ENCODE data around the gene TRMT11. TPM values are rescaled to one million over a fixed set of nuclear protein-coding genes. Genes with fewer than 3 reads are reported as not detected.

The TRMT11 gene
- total and polyA plus RNA-seq, 2 of the 13 experiments (the other 11 are each of a cell fraction or from before 2014, with no cell fraction given) = 42.2 to 81.9 TPM

DNA sequence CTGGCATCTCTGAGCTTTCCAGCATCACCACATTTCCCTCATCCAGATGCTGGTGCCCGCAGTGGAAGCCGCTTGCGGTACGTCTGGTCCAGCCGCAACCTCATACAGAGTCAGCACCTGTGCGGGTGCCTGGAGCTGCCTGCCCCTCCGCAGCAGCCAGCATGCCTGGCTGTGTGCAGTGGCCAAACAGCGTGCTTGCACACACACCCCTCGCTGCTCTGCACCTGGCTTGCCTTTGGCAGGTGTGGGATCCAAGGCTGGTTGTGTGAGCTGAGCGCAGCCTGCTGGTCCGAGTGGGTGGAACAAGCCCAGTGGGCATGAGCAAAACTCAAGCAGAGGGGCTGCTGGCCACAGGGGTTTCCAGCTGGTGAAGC is 32.9 kb upstream of the TRMT11 start (continued):
- TF ChIP-seq RXRB (CRISPR knock-in tag; IDR thresholded peaks at IDR 0.05; ENCODE audit: borderline replicate concordance) (no peak), JUND (CRISPR knock-in tag; IDR thresholded peaks at IDR 0.05) (no peak), CREB1 (IDR thresholded peaks at IDR 0.05) (no peak), CREB1 (CRISPR knock-in tag; IDR thresholded peaks at IDR 0.05) (no peak), ZNF138 (CRISPR knock-in tag; IDR thresholded peaks at IDR 0.05; ENCODE audit: low read depth) (no peak), ZSCAN25 (CRISPR knock-in tag; IDR thresholded peaks at IDR 0.05) (no peak), SUZ12 (IDR thresholded peaks at IDR 0.05; ENCODE audit: low read depth, low read length) (no peak), SIN3B (IDR thresholded peaks at IDR 0.05; ENCODE audit: low read length) (no peak), AHR (CRISPR knock-in tag; IDR thresholded peaks at IDR 0.05) (no peak), ZFP82 (CRISPR knock-in tag; IDR thresholded peaks at IDR 0.05; ENCODE audit: borderline replicate concordance) (no peak), ZFP36L2 (CRISPR knock-in tag; IDR thresholded peaks at IDR 0.05) (no peak), RORA (CRISPR knock-in tag; IDR thresholded peaks at IDR 0.05) (no peak), DMAP1 (CRISPR knock-in tag; IDR thresholded peaks at IDR 0.05) (no peak), ZC3H13 (CRISPR knock-in tag; IDR thresholded peaks at IDR 0.05) (no peak), ZNF124 (CRISPR knock-in tag; IDR thresholded peaks at IDR 0.05) (no peak), TAF15 (IDR thresholded peaks at IDR 0.05; ENCODE audit: low read depth, low read length, poor library complexity, severe bottlenecking) (no peak), MBD4 (IDR thresholded peaks at IDR 0.05; ENCODE audit: borderline replicate concordance, low read length) (no peak), POLR2G (IDR thresholded peaks at IDR 0.05; ENCODE audit: low read depth, low read length) (no peak), NFKB2 (CRISPR knock-in tag; IDR thresholded peaks at IDR 0.05; ENCODE audit: borderline replicate concordance) (peak; percentile 80), POGZ (CRISPR knock-in tag; IDR thresholded peaks at IDR 0.05) (peak; percentile 68), ZNF552 (CRISPR knock-in tag; IDR thresholded peaks at IDR 0.05; ENCODE audit: borderline replicate concordance) (no peak), ZNF20 (CRISPR knock-in tag; IDR thresholded peaks at IDR 0.05) (no peak), AGO2 (optimal IDR thresholded peaks at IDR 0.05; ENCODE audit: low read depth, low read length) (no peak), KAT2B (IDR thresholded peaks at IDR 0.05; ENCODE audit: borderline replicate concordance, low read depth, low read length) (no peak)
- TF ChIP-seq, protein P1, sequence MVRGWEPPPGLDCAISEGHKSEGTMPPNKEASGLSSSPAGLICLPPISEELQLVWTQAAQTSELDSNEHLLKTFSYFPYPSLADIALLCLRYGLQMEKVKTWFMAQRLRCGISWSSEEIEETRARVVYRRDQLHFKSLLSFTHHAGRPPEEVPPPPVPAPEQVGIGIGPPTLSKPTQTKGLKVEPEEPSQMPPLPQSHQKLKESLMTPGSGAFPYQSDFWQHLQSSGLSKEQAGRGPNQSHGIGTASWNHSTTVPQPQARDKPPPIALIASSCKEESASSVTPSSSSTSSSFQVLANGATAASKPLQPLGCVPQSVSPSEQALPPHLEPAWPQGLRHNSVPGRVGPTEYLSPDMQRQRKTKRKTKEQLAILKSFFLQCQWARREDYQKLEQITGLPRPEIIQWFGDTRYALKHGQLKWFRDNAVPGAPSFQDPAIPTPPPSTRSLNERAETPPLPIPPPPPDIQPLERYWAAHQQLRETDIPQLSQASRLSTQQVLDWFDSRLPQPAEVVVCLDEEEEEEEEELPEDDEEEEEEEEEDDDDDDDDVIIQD (CRISPR knock-in tag; IDR thresholded peaks at IDR 0.05; ENCODE audit: low read depth) = no peak
- TF ChIP-seq, protein P2, sequence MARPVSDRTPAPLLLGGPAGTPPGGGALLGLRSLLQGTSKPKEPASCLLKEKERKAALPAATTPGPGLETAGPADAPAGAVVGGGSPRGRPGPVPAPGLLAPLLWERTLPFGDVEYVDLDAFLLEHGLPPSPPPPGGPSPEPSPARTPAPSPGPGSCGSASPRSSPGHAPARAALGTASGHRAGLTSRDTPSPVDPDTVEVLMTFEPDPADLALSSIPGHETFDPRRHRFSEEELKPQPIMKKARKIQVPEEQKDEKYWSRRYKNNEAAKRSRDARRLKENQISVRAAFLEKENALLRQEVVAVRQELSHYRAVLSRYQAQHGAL (CRISPR knock-in tag; IDR thresholded peaks at IDR 0.05; ENCODE audit: not compliant biosample characterization) = no peak
- TF ChIP-seq, protein P3, sequence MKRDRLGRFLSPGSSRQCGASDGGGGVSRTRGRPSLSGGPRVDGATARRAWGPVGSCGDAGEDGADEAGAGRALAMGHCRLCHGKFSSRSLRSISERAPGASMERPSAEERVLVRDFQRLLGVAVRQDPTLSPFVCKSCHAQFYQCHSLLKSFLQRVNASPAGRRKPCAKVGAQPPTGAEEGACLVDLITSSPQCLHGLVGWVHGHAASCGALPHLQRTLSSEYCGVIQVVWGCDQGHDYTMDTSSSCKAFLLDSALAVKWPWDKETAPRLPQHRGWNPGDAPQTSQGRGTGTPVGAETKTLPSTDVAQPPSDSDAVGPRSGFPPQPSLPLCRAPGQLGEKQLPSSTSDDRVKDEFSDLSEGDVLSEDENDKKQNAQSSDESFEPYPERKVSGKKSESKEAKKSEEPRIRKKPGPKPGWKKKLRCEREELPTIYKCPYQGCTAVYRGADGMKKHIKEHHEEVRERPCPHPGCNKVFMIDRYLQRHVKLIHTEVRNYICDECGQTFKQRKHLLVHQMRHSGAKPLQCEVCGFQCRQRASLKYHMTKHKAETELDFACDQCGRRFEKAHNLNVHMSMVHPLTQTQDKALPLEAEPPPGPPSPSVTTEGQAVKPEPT (CRISPR knock-in tag; IDR thresholded peaks at IDR 0.05; ENCODE audit: low read depth) = no peak
- TF ChIP-seq, protein P4, sequence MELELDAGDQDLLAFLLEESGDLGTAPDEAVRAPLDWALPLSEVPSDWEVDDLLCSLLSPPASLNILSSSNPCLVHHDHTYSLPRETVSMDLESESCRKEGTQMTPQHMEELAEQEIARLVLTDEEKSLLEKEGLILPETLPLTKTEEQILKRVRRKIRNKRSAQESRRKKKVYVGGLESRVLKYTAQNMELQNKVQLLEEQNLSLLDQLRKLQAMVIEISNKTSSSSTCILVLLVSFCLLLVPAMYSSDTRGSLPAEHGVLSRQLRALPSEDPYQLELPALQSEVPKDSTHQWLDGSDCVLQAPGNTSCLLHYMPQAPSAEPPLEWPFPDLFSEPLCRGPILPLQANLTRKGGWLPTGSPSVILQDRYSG (CRISPR knock-in tag; IDR thresholded peaks at IDR 0.05) = no peak
- TF ChIP-seq, protein P5, sequence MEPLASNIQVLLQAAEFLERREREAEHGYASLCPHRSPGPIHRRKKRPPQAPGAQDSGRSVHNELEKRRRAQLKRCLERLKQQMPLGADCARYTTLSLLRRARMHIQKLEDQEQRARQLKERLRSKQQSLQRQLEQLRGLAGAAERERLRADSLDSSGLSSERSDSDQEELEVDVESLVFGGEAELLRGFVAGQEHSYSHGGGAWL (CRISPR knock-in tag; IDR thresholded peaks at IDR 0.05) = no peak

Measured in HepG2 (cell line).